ENCODE results near the gene ACP1.
"Not testable (repeated sequence)": the region's sequence is repeated elsewhere in the genome, so short reads cannot be mapped to it uniquely, and the experiment has no call there.

The ACP1 gene

DNA sequence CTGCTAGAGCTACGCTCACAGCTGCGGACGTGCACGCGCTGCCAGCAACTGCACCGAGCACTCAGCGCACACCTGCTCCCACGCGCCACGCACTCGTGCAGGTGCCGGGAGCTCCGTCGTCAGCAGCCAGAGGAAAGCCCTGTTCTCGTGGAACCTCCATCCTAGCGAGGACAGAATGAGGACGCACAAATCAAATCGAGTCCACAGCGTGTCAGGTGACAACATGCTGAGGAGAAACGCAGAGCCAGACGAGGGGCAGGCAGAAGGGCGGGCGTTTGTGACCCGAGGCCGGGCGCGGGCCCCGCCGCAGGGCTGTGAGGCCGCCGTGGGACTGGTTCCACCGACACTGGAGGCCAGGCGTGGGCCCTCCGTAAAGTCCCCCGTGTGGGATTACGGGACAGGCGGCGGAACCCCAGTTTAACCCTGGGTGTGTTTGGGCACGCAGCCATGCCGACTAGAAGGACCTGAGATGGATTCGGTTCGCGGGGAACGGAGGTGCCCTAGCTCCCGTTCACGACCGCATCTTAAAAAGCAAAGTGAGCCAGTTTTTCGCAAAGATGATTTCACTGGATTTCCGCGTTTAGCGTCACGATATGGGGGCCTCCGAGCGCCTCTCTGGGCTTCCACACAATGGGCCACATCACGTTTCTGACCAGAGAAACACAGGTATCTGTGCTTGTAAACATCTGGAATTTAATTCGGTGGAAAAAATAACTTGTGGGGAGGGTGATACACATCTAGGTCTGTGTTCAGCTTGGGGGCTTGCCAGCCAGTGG, 50.0 kb downstream of the ACP1 start:
- no peak for DNase-seq

DNA sequence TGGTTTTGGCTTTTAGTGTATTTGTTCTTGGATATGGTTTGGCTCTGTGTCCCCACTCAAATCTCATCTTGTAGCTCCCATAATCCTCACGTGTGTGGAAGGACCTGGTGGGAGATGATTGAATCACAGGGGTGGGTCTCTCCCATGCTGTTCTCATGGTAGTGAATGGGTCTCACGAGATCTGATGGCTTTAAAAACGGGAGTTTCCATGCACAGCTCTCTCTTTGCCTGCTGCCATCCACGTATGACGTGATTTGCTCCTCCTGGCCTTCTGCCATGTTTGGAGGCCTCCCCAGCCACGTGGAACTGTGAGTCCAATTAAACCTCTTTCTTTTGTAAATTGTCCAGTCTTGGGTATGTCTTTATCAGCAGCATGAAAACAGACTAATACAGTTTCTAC, 51.2 kb downstream of the ACP1 start:
- DNase-seq, result not testable (repeated sequence)

DNA sequence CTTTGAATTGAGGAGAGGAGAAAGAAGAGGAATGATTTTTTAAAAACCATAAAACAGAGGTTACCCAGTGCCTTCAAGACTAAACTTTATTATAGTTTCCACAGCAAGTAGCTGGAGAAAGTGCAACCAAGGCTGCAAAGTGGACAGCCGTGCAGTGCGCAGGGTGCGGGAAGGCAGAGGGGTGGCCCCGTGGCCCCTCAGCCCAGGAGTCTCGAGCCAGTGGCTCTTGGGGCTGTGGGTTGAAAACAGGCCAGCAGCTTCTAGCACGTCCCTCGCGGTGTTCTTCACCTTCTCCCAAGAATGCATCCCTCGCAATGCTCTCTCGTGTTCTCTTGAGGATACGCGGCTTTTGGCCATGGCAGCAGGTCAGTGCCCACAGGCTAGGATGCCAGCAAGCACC, 51.6 kb downstream of the ACP1 start:
- DNase-seq, result no peak

DNA sequence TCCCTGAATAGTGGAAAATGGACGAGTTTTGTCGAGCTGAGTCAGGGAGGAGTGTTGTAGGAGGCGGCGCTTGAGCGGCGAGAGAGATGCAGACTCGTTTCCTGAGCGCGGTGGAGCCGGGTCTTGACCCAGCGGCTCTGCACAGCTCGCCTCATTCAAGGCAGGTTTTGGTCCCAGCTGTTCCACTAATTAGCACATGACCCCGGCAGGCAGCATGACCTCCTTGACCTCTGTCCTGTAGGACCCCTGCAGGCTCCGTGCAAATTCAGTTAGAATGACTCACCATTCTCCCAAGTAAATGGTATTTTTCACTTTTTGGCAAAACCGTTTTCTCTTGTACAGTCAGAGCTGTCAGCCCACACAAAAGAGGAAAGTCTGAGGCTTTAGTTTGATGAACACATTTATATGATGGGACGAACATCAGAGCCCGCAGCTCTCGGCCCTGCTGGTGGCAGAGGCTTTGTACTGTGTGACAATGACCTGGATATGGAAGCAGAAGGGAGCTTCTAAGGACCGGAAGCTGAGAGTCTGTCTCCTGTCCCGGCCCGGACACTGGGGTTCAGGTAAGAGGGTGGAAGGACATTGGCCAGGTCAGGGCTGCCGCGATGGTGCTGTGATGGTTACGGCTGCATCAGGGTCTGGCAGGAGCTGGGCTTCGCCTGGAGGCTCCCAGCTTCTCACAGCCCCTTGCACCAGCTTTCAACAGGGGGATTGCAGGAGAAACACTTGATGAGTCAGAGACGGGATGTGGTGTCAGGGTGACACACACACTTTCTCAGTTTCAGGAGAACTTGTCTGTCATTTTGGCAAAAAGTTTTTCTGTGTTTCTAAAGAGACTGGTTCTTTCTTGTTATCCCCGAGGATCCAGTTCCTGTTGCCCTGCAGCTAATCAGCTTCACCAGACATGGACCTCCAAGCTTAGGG, 53.0 kb downstream of the ACP1 start:
- no peak for DNase-seq

DNA sequence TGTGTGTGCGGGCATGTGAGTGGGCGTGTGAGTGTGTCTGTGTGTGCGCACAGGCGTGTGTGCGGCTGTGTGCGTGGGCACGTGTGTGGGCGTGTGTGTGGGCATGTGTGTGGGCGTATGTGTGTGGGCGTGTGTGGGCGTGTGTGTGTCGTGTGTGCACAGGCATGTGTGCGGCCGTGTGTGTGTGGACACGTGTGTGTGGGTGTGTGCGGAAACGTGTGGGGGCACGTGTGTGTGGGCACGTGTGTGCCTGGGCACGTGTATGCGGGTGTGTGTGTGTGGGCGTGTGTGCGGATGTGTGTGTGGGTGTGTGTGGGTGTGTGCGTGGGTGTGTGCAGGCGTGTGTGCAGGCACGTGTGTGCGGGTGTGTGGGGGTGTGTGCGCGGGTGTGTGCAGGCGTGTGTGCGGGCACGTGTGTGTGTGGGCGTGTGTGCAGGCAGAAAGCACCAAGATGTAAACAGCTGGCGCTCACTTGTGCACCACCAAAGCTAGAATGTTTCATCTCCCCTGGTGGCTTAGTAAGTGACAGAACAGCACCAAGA, 54.4 kb downstream of the ACP1 start:
- DNase-seq, result no peak

DNA sequence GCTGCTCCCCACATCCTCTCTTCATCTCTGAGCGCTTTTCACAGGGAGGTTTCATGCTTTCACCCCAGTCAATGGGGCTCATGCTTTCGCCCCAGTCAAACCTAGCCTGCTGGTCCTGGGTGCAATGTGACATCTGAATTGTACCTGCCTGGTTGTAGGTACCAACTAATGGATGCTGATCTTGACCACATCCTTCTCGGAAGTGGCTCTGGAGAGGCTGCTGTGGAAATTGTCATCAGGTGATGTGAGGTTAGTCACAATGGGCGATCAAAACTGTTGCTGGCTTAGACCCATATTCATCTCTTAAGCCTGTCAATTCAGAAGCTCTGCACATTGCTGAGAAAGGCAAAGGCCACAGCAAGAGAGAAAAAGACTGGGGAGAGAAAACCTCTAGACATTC, 55.8 kb downstream of the ACP1 start:
- no peak for DNase-seq

DNA sequence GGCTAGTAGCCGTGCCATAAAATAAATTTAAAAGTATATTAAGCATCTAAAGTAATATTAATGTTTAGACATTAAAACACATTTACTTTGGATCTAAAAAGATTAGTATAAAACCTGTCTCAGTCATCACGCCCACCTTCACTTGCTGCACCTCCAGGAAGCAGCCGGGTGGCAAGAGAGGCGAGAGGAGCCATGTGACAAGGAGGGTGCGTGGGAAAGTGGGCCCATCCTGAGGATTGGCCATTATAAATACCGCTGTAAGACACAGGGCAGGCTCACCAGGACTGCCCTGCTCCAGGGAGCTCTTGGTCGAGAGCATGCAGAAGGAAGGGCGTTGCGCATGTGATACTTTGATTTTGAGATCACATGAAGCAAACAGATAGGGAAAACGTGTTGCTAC, 57.6 kb downstream of the ACP1 start:
- no peak for DNase-seq

DNA sequence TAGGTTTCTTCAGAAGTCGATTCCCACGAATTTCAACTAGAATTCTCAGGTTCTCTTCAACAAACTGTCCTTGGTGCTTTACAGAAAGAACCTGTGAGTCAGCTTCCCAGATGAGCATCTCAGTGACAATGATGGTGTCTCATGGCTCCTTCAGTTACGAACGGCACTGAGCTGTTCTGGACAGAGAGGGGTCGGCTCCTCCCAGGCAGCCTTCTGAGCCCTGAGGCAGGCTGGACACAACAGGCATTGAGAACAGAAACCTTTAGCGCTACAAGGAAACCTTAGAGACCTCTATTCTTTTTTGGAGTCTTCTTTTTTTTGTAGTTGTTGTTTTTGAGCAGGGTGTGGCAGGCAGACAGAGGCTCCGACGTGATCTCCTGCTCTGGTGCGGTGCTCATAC, 58.3 kb downstream of the ACP1 start:
- no peak for DNase-seq
